Activated naive CD8-positive, alpha-beta T cell treated with anti-CD3 and anti-CD28 coated beads, Interleukin-2, amount 10 ng/mL, durations not matched to agents 7 days and 5 days (primary cell): ENCODE results near the gene OR51E2. TPM values are rescaled to one million over a fixed set of nuclear protein-coding genes. Genes with fewer than 3 reads are reported as not detected.
A peak's percentile ranks its signal among the peaks of the same experiment; 100 is the strongest.

ENCODE experiments used
- ATAC-seq: fragments of 150-1000 bp; cut with Tn5 transposase; one replicate; pipeline ENCODE4 v1.10.0; 2021; ENCODE audit warnings: low read depth, moderate library complexity
- POLR2A ChIA-PET: fragments of 350-600 bp; sonication (Branson Sonifier 250); formaldehyde crosslinking; loops from one replicate; lab custom pipeline; 2021; ENCODE audit warnings: antibody characterized with exemption; lab: Charles Lee
- DNase-seq: peaks from one replicate; pipeline ENCODE4 v3.0.0; 2021
- H3K27ac Mint-ChIP-seq: one replicate; pipeline ENCODE4 v1.8.0; 2022; ENCODE audit warnings: mild to moderate bottlenecking, mixed read lengths
- H3K27me3 Mint-ChIP-seq: one replicate; pipeline ENCODE4 v1.8.0; 2022; ENCODE audit warnings: mild to moderate bottlenecking, moderate library complexity, mixed read lengths
- H3K36me3 Mint-ChIP-seq: one replicate; pipeline ENCODE4 v1.8.0; 2021; ENCODE audit warnings: mild to moderate bottlenecking, mixed read lengths
- H3K4me1 Mint-ChIP-seq: one replicate; pipeline ENCODE4 v1.8.0; 2021; ENCODE audit warnings: mixed read lengths
- H3K4me3 Mint-ChIP-seq: one replicate; pipeline ENCODE4 v1.8.0; 2022; ENCODE audit warnings: mild to moderate bottlenecking, moderate library complexity, mixed read lengths
- H3K9me3 Mint-ChIP-seq: one replicate; pipeline ENCODE4 v1.8.0; 2021; ENCODE audit warnings: mixed read lengths
- total RNA-seq, 2 experiments: library from RNA; stranded (reverse); gene quantifications; one replicate each; pipeline ENCODE4 v1.2.3, GENCODE V29; 2021

Gene OR51E2
- total RNA-seq, 2 experiments from 2014 or later = not detected

GRCh38 chr11:4645974-4646373 lies 51.7 kb downstream of the OR51E2 start:
- Mint-ChIP-seq H3K27me3 (peaks cover 8% of the 10 kb centered on the region), H3K27ac (no peak overlapping the region), H3K4me1 (no peaks in the 10 kb centered on the region), H3K9me3 (no peaks in the 10 kb centered on the region), H3K4me3 (no peak overlapping the region), H3K36me3 (no peaks in the 10 kb centered on the region)
- ATAC-seq (no peak), DNase-seq (no peak)
- POLR2A ChIA-PET = no interaction called here

- peaks cover 8% of the 10 kb centered on the region for H3K27me3 Mint-ChIP-seq
- no peaks in the 10 kb centered on the region for H3K9me3 Mint-ChIP-seq
- POLR2A ChIA-PET = no interaction called here
- DNase-seq = no peak
- H3K27ac Mint-ChIP-seq = no peak overlapping the region
- no peak for ATAC-seq
- no peak overlapping the region for H3K4me3 Mint-ChIP-seq
- no peaks in the 10 kb centered on the region for H3K36me3 Mint-ChIP-seq
- H3K4me1 Mint-ChIP-seq = no peaks in the 10 kb centered on the region
Observed at GRCh38 chr11:4644233-4644632, 53.4 kb downstream of the OR51E2 start.

GRCh38 chr11:4643682-4644081 lies 54.0 kb downstream of the OR51E2 start, which contains the start of gene OR51E1:
Gene OR51E1, plus strand, starts transcription at chr11:4643982. Its CDS starts 8,545 bp downstream, at chr11:4652527.
- H3K27ac Mint-ChIP-seq = no peak within 1 kb of the TSS
- H3K36me3 Mint-ChIP-seq = no peaks in the 10 kb centered on the region
- no peak within 1 kb of the TSS for H3K4me3 Mint-ChIP-seq
- H3K9me3 Mint-ChIP-seq = no peaks in the 10 kb centered on the region
- ATAC-seq (no peak), DNase-seq (no peak)
- POLR2A ChIA-PET = no interaction called here
- peaks cover 8% of the 10 kb centered on the region for H3K27me3 Mint-ChIP-seq
- H3K4me1 Mint-ChIP-seq = no peaks in the 10 kb centered on the region

- POLR2A ChIA-PET = no interaction called here
- ATAC-seq (no peak), DNase-seq (no peak)
- H3K4me3 Mint-ChIP-seq = no peak overlapping the region
- H3K27me3 Mint-ChIP-seq = peaks cover 7% of the 10 kb centered on the region
- H3K27ac Mint-ChIP-seq = no peak overlapping the region
- no peaks in the 10 kb centered on the region for H3K4me1 Mint-ChIP-seq
- H3K9me3 Mint-ChIP-seq = no peaks in the 10 kb centered on the region
- H3K36me3 Mint-ChIP-seq = no peaks in the 10 kb centered on the region
Observed at GRCh38 chr11:4643076-4643475, 54.6 kb downstream of the OR51E2 start.

- no peaks in the 10 kb centered on the region for H3K9me3 Mint-ChIP-seq
- no peak for DNase-seq
- ATAC-seq = no peak
- no peaks in the 10 kb centered on the region for H3K4me1 Mint-ChIP-seq
- H3K4me3 Mint-ChIP-seq = no peak overlapping the region
- H3K27me3 Mint-ChIP-seq = peaks cover 3% of the 10 kb centered on the region
- H3K36me3 Mint-ChIP-seq = no peaks in the 10 kb centered on the region
- POLR2A ChIA-PET = no interaction called here
- H3K27ac Mint-ChIP-seq = no peak overlapping the region
Observed at GRCh38 chr11:4642043-4642442, 55.6 kb downstream of the OR51E2 start.

- H3K36me3 Mint-ChIP-seq = no peaks in the 10 kb centered on the region
- ATAC-seq = no peak
Observed at GRCh38 chr11:4641501-4641900, 56.2 kb downstream of the OR51E2 start.

GRCh38 chr11:4639931-4640330 lies 57.7 kb downstream of the OR51E2 start:
- Mint-ChIP-seq H3K4me3 (no peak overlapping the region), H3K9me3 (no peaks in the 10 kb centered on the region), H3K27me3 (peaks cover 3% of the 10 kb centered on the region), H3K4me1 (no peaks in the 10 kb centered on the region), H3K36me3 (no peaks in the 10 kb centered on the region), H3K27ac (no peak overlapping the region)
- ATAC-seq = no peak
- POLR2A ChIA-PET = no interaction called here
- no peak for DNase-seq

More at GRCh38 chr11:4641501-4641900, 56.2 kb downstream of the OR51E2 start:
- no peaks in the 10 kb centered on the region for H3K9me3 Mint-ChIP-seq
- no peak overlapping the region for H3K27ac Mint-ChIP-seq
- H3K4me1 Mint-ChIP-seq = no peaks in the 10 kb centered on the region
- peaks cover 3% of the 10 kb centered on the region for H3K27me3 Mint-ChIP-seq
- no peak overlapping the region for H3K4me3 Mint-ChIP-seq
- no peak for DNase-seq
- POLR2A ChIA-PET = no interaction called here

- Mint-ChIP-seq H3K27ac (no peak overlapping the region), H3K4me3 (no peak overlapping the region), H3K9me3 (no peaks in the 10 kb centered on the region), H3K36me3 (no peaks in the 10 kb centered on the region), H3K27me3 (no peaks in the 10 kb centered on the region), H3K4me1 (no peaks in the 10 kb centered on the region)
- DNase-seq = no peak
- POLR2A ChIA-PET = no interaction called here
- no peak for ATAC-seq
Observed at GRCh38 chr11:4637662-4638047, 60.0 kb downstream of the OR51E2 start.

GRCh38 chr11:4636962-4637661 lies 60.5 kb downstream of the OR51E2 start, which contains the start of gene OR51D1:
Gene OR51D1, plus strand, starts transcription at chr11:4637477. Its CDS starts 2,314 bp downstream, at chr11:4639791.
- H3K4me3 Mint-ChIP-seq = no peak within 1 kb of the TSS
- no peak within 1 kb of the TSS for H3K27ac Mint-ChIP-seq
- H3K4me1 Mint-ChIP-seq = no peaks in the 10 kb centered on the region
- no peaks in the 10 kb centered on the region for H3K36me3 Mint-ChIP-seq
- POLR2A ChIA-PET = no interaction called here
- DNase-seq (peak; percentile 70), ATAC-seq (peak; percentile 93)
- H3K9me3 Mint-ChIP-seq = no peaks in the 10 kb centered on the region
- no peaks in the 10 kb centered on the region for H3K27me3 Mint-ChIP-seq

- no peak for ATAC-seq
- no peak for DNase-seq
- Mint-ChIP-seq H3K36me3 (no peaks in the 10 kb centered on the region), H3K9me3 (no peaks in the 10 kb centered on the region), H3K27ac (no peak overlapping the region), H3K4me3 (no peak overlapping the region), H3K4me1 (no peaks in the 10 kb centered on the region), H3K27me3 (peaks cover 4% of the 10 kb centered on the region)
- POLR2A ChIA-PET = no interaction called here
Observed at GRCh38 chr11:4636136-4636535, 61.5 kb downstream of the OR51E2 start.

Other genes with a start within 250 kb of the OR51E2 start
- not detected for gene OR52K2, start 248.6 kb downstream of the OR51E2 start, total RNA-seq
- gene OR52K1, start 215.2 kb downstream of the OR51E2 start, total RNA-seq = not detected
- gene OR52M1, start 152.7 kb downstream of the OR51E2 start, total RNA-seq = not detected
- gene OR52I2, start 116.1 kb downstream of the OR51E2 start, total RNA-seq = not detected
- gene OR52I1, start 103.8 kb downstream of the OR51E2 start, total RNA-seq = not detected
- gene TRIM68, start 89.6 kb downstream of the OR51E2 start, total RNA-seq = 10 to 100 TPM; 17.7 to 21.4 TPM
- not detected for gene OR51D1, start 60.4 kb downstream of the OR51E2 start, total RNA-seq
- not detected for gene OR51E1, start 53.9 kb downstream of the OR51E2 start, total RNA-seq
- gene MMP26, start 6.9 kb upstream of the OR51E2 start, total RNA-seq = not detected
- gene OR51F1, start 72.1 kb upstream of the OR51E2 start, total RNA-seq = not detected
- gene OR52R1, start 106.5 kb upstream of the OR51E2 start, total RNA-seq = not detected
- not detected for gene OR51F2, start 123.5 kb upstream of the OR51E2 start, total RNA-seq
- not detected for gene OR51S1, start 151.4 kb upstream of the OR51E2 start, total RNA-seq
- not detected for gene OR51T1, start 184.0 kb upstream of the OR51E2 start, total RNA-seq
- not detected for gene OR51A7, start 205.9 kb upstream of the OR51E2 start, total RNA-seq
- not detected for gene OR51G2, start 221.5 kb upstream of the OR51E2 start, total RNA-seq
- not detected for gene OR51G1, start 226.5 kb upstream of the OR51E2 start, total RNA-seq
- not detected for gene OR51A4, start 249.8 kb upstream of the OR51E2 start, total RNA-seq